Stimulated activated CD8-positive, alpha-beta memory T cell treated with anti-CD3 and anti-CD28 coated beads, Interleukin-4, amount 100 ng/mL, for 24 hours (primary cell): ENCODE data around the gene RUNX1.
"Not testable (repeated sequence)": the region's sequence is repeated elsewhere in the genome, so short reads cannot be mapped to it uniquely, and the experiment has no call there.

ENCODE experiments used
- DNase-seq: peaks from one replicate; pipeline ENCODE4 v3.0.0-alpha.2; 2020; ENCODE audit warnings: low read depth

RUNX1 gene

DNA sequence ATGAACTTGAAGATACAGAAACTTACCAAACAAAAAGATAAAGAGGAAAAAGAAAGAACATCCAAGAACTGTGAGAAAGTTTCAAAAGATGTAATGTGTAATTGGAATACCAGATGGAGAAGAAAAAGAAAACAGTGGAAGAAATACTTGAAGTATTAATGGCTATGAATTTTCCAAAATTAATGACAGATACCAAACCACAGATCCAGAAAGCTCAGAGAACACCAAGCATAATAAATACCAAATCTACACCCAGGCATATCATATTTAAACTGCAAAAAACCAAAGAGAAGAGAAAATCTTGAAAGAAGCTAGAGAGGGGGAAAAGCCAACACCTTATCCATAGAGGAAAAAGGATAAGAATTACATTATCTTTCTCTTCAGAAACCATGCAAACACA lies 243.9 kb downstream of the RUNX1 start:
- DNase-seq: no peak

DNA sequence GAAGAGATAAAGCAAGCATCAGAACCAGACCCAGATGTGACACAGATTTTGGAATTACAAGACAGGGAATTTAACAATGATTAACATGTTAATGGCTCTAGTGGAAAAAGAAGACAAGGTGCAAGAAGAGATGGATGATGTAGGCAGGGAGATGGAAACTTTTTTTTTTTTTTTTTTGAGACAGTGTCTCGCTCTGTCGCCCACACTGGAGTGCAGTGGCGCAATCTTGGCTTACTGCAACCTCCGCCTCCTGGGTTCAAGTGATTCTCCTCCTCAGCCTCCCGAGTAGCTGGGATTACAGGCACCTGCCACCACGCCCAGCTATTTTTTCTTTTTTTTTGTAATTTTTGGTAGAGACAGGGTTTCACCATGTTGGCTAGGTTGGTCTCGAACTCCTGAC lies 244.5 kb downstream of the RUNX1 start:
- not testable (repeated sequence) for DNase-seq

DNA sequence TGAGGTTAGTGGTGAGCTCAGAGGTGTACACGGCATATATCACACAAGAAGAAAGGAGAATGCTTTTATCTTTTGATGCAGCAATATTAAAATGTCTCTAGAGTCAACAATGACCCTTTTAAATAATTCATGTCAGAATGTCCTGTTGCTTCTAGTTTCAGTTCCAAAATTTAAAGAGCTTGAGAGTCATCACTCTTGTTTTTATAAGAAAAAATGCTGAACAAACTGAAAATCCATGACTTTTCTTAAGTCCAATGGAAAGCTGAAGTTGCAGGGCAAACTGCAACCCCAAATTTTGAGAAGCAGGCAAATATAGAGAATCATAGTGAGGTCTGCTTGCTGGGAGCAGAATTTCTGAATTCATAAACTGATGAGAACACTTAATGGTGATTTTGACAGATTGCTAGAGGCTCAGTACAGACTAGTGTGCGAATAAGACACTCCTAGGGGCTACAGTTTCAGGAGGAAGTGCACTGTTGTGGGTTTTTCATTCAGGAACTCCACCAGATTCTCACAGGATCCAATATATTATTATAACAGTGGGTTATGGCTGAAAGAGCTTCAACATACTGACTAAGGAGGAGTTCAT lies 245.2 kb downstream of the RUNX1 start:
- DNase-seq: no peak

- no peak for DNase-seq
These were observed 246.8 kb downstream of the RUNX1 start for GRCh38 chr21:34802180-34802899.

DNA sequence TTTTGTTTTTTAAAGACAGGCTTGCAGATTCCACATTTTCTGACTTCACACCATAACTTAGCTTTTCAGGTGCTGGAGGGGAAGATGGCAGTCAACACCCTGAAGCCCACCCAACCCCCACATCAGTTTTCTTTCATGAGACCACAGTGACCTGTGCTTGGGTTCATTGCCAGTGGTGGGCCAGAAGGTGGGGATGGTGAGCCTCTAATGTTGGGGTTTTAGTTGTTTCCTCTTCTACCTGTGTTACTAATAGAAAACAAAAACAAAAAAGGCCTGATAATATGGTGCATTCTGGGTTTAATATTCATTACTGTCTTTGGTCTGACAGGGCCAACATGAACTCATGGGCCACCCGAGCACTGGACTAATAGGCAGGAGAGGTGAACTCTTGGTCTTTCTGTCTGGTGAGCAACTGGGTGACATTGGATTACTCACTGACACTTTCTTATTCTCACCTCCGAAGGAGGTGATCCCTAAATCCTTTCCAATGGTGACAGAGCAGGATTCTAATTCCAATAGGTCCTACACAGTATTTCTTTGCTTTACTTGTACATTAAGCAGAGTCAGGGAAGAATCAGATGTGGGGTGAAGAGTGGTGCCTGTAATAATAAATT lies 247.5 kb downstream of the RUNX1 start:
- DNase-seq: no peak

DNA sequence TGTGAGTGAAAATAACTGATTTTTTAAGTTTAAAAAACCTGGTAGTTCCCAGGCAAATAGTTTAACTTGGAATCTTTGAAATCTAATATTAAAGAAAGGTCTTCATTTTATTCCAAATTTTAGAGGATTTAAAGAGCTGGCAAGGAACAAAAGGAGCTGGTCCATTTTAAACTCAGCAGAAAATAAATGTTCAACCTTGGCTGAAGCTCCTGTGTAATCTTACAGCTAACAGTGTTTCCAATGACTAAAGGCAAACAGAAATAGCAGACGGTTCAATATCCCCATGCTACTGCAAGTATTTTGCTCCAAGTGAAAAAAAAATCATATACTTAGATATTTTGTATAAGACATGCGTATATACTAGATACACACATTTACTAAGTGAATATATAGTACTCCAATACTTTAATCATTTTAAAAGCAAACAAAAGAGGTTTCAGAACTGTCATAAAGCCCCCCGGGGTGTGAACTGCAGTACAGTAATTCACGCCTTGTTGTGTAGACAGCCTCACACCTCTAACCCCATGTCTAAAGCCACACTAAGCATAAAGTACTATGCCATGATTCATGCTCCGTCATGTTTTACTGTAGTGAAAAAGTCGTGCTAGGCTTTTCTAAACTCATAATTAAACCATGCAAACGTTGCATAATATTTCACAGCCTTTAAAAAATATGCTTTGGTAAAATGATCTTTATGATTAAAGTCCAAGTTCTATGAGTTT lies 248.1 kb downstream of the RUNX1 start:
- no peak for DNase-seq

DNA sequence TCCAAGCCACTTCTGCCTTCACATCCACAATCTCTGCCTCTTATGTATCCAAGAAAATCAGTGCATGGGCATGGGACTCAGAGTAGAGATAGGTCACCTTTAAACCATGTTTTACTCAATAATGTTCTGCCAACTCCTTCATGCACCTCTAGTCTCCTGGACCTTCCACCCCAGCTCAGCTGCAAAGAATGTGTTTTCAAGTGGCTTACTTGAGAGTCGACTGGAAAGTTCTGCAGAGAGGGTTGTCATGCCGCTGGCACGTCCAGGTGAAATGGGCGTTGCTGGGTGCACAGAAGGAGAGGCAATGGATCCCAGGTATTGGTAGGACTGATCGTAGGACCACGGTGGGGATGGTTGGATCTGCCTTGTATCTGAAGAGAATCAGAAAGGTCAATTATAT lies 250.0 kb downstream of the RUNX1 start:
- no peak for DNase-seq

- DNase-seq: no peak
These were observed 251.1 kb downstream of the RUNX1 start for GRCh38 chr21:34797921-34798535.

DNA sequence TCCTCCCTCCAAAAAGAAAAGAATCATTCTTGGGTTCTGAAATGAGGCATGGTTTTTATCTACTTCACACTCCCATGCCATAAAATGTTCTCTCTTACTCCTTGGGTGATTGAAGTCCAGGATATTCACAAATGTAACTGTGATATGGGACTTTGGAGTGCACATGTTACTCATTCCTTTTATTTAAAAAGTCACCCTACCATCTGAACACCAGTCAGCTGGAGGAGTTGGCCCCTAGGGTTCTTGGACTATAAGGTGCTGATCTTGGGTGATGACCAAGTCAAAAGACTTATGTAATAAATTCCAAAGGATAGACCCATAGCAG lies 251.9 kb downstream of the RUNX1 start:
- DNase-seq: no peak

GRCh38 chr21:34796518-34797200 lies 252.4 kb downstream of the RUNX1 start:
- DNase-seq: no peak

GRCh38 chr21:34795548-34796180 lies 253.4 kb downstream of the RUNX1 start:
- DNase-seq: no peak

GRCh38 chr21:34795175-34795547 lies 253.9 kb downstream of the RUNX1 start:
- no peak for DNase-seq

DNA sequence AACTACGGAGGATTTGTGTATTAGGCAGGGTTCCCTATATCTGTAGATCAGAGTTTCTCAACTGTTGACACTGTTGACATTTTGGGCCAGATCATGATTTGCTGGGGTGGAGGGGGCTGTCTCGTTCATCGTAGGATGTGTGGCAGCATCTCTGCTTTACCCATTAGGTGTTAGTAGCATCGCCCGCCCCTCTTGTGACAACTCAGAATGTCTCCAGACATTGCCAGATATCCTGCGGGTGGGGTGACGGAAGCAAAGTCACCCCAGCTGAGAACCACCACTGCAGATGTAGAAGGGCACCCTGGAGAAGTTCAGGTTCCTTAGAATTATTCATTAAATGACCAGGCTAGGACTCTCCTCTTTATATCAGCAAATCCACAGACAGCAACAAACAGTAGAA lies 254.4 kb downstream of the RUNX1 start:
- no peak for DNase-seq

DNA sequence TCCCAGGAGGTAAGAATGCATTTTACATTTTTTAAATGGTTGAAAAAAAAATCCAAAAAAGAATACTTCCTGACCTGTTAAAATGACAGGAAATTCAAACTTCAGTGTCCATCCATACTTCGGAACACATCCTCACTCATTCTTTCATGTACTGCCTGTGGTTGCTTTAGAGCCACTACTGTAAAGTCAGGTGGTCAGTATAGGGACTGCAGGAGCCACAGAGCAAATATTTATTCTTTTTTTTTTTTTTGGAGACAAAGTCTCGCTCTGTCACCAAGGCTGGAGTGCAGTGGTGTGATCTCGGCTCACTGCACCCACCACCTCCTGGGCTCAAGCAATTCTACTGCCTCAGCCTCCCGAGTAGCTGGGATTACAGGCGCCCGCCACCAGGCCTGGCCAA lies 255.6 kb downstream of the RUNX1 start:
- DNase-seq: no peak

- no peak for DNase-seq
These were observed 256.5 kb downstream of the RUNX1 start for GRCh38 chr21:34792504-34793089.

DNA sequence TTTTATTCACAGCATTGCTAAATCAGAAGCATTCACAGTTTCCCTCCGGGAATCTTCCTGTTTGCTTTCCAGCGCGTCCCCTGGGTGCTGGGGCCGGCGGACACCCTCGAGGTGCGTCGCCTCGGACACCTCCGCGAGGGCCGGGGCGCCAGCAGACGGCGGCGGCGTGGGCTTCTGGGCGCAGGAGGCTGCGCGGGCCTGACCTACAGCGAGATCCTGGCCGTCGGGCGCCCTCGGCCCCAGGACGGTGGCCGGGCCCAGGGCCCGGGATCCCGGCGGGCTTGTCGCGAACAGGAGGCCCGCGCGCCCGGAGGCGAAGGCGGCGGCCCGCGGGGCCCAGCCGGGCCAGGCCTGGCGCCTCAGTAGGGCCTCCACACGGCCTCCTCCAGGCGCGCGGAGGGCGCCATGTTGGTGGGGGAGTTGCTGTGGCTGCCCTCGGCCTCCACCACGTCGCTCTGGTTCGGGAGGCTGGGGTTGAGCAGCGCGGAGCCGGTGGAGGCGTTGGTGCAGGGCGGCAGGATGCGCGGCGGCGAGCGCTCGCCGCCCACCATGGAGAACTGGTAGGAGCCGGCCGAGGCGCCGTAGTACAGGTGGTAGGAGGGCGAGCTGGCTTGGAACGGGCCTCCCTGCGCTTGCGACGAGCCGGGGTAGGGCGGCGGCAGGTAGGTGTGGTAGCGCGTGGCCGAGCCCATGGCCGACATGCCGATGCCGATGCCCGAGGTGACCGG lies 257.2 kb downstream of the RUNX1 start:
- no peak for DNase-seq

DNA sequence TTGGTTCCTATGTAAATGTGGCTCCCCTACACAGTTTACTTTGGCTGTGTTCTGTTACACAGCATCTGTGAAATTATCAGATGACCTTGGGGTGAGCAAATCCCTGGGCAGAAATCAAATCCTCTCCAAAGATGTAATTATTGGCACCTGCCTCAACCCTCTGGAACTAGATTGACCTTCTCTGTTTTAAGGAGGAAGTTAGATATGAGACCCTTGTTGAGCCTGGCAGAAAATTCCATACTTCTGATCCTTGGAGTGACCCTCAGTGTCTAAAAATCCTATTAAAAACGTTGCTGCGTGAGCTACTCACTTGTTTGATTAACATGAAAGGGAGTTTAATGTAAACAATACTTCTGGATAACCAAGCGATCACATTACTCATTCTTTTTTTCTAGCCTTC lies 258.3 kb downstream of the RUNX1 start:
- no peak for DNase-seq

- DNase-seq: no peak
These were observed 258.8 kb downstream of the RUNX1 start for GRCh38 chr21:34790341-34790740.

- no peak for DNase-seq
These were observed 260.2 kb downstream of the RUNX1 start for GRCh38 chr21:34788879-34789278.

- no peak for DNase-seq
These were observed 265.3 kb downstream of the RUNX1 start for GRCh38 chr21:34783815-34784214.
